NCI-H2107 treated with DMSO at 0.1 percent for 48 hours (cell line): ENCODE data around the gene RELN.
"Not testable (repeated sequence)": the region's sequence is repeated elsewhere in the genome, so short reads cannot be mapped to it uniquely, and the experiment has no call there.

ENCODE experiments used
- DNase-seq: peaks from one replicate; lab custom pipeline; 2025; ENCODE audit not compliant: unreplicated experiment; lab: John Stamatoyannopoulos, UW

RELN gene

GRCh38 chr7:103989200-103989784, at the start of gene RELN:
TSS of gene RELN (minus strand) at chr7:103989658. CDS start at chr7:103989356, 302 bp downstream.
- DNase-seq = no peak

- no peak for DNase-seq
Measured at GRCh38 chr7:104038136-104038535, 48.7 kb upstream of the RELN start.

- not testable (repeated sequence) for DNase-seq
Measured at GRCh38 chr7:104036889-104037288, 47.4 kb upstream of the RELN start.

- no peak for DNase-seq
Measured at GRCh38 chr7:104035351-104035750, 45.9 kb upstream of the RELN start.

GRCh38 chr7:104034679-104035078, 45.2 kb upstream of the RELN start:
- DNase-seq = no peak

GRCh38 chr7:104033837-104034236, 44.4 kb upstream of the RELN start:
- no peak for DNase-seq

- DNase-seq = no peak
Measured at GRCh38 chr7:104032486-104032885, 43.0 kb upstream of the RELN start.

- no peak for DNase-seq
Measured at GRCh38 chr7:104029765-104030164, 40.3 kb upstream of the RELN start.

- DNase-seq = no peak
Measured at GRCh38 chr7:104024632-104025031, 35.2 kb upstream of the RELN start.

- DNase-seq = no peak
Measured at GRCh38 chr7:104023100-104023499, 33.6 kb upstream of the RELN start.

GRCh38 chr7:104018425-104018824, 29.0 kb upstream of the RELN start:
- no peak for DNase-seq

GRCh38 chr7:104017001-104017400, 27.5 kb upstream of the RELN start:
- DNase-seq = no peak

- no peak for DNase-seq
Measured at GRCh38 chr7:104012835-104013234, 23.4 kb upstream of the RELN start.

GRCh38 chr7:104011829-104012228, 22.4 kb upstream of the RELN start:
- no peak for DNase-seq

- DNase-seq = no peak
Measured at GRCh38 chr7:104010052-104010909, 20.8 kb upstream of the RELN start.

- DNase-seq = no peak
Measured at GRCh38 chr7:104008107-104008506, 18.6 kb upstream of the RELN start.

- DNase-seq = no peak
Measured at GRCh38 chr7:104007614-104008013, 18.2 kb upstream of the RELN start.

GRCh38 chr7:104005197-104005596, 15.7 kb upstream of the RELN start:
- DNase-seq = no peak

- DNase-seq = no peak
Measured at GRCh38 chr7:103996639-103997038, 7.2 kb upstream of the RELN start.

- DNase-seq = no peak
Measured at GRCh38 chr7:103996017-103996551, 6.6 kb upstream of the RELN start.

GRCh38 chr7:103995554-103995953, 6.1 kb upstream of the RELN start:
- DNase-seq = no peak

GRCh38 chr7:103993551-103993950, 4.1 kb upstream of the RELN start:
- no peak for DNase-seq
